Measurements from ENCODE around the gene RNF220.
"Not testable (repeated sequence)": the region's sequence is repeated elsewhere in the genome, so short reads cannot be mapped to it uniquely, and the experiment has no call there.

Gene RNF220

GRCh38 chr1:44553771-44554170 is 148.7 kb downstream of the RNF220 start:
- no peak for DNase-seq

- DNase-seq: no peak
Measured at GRCh38 chr1:44554706-44555105, 149.7 kb downstream of the RNF220 start.

- DNase-seq: no peak
Measured at GRCh38 chr1:44557778-44558177, 152.7 kb downstream of the RNF220 start.

- no peak for DNase-seq
Measured at GRCh38 chr1:44558883-44559282, 153.8 kb downstream of the RNF220 start.

GRCh38 chr1:44559330-44559729 is 154.3 kb downstream of the RNF220 start:
- DNase-seq: no peak

GRCh38 chr1:44559913-44560312 is 154.9 kb downstream of the RNF220 start:
- DNase-seq: no peak

- not testable (repeated sequence) for DNase-seq
Measured at GRCh38 chr1:44560696-44561095, 155.6 kb downstream of the RNF220 start.

GRCh38 chr1:44565259-44565750 is 160.2 kb downstream of the RNF220 start:
- no peak for DNase-seq

- DNase-seq: no peak
Measured at GRCh38 chr1:44565833-44566232, 160.8 kb downstream of the RNF220 start.

- DNase-seq: no peak
Measured at GRCh38 chr1:44566281-44567046, 161.4 kb downstream of the RNF220 start.

GRCh38 chr1:44568128-44568900 is 163.3 kb downstream of the RNF220 start:
- no peak for DNase-seq

GRCh38 chr1:44569491-44569890 is 164.4 kb downstream of the RNF220 start:
- DNase-seq: no peak

GRCh38 chr1:44571712-44572571 is 166.9 kb downstream of the RNF220 start:
- DNase-seq: no peak

GRCh38 chr1:44572572-44572879 is 167.5 kb downstream of the RNF220 start:
- no peak for DNase-seq

GRCh38 chr1:44575396-44575795 is 170.3 kb downstream of the RNF220 start:
- no peak for DNase-seq

GRCh38 chr1:44576456-44577150 is 171.5 kb downstream of the RNF220 start:
- no peak for DNase-seq

GRCh38 chr1:44581205-44581604 is 176.2 kb downstream of the RNF220 start:
- no peak for DNase-seq

GRCh38 chr1:44584167-44584566 is 179.1 kb downstream of the RNF220 start:
- no peak for DNase-seq

- no peak for DNase-seq
Measured at GRCh38 chr1:44585315-44585920, 180.4 kb downstream of the RNF220 start.

- DNase-seq: no peak
Measured at GRCh38 chr1:44587796-44588460, 182.9 kb downstream of the RNF220 start.

- no peak for DNase-seq
Measured at GRCh38 chr1:44588551-44589210, 183.6 kb downstream of the RNF220 start.

Data from NCI-H1417 treated with DMSO at 0.1 percent for 48 hours (cell line).